Measurements from ENCODE around the gene BRD1.

DNA sequence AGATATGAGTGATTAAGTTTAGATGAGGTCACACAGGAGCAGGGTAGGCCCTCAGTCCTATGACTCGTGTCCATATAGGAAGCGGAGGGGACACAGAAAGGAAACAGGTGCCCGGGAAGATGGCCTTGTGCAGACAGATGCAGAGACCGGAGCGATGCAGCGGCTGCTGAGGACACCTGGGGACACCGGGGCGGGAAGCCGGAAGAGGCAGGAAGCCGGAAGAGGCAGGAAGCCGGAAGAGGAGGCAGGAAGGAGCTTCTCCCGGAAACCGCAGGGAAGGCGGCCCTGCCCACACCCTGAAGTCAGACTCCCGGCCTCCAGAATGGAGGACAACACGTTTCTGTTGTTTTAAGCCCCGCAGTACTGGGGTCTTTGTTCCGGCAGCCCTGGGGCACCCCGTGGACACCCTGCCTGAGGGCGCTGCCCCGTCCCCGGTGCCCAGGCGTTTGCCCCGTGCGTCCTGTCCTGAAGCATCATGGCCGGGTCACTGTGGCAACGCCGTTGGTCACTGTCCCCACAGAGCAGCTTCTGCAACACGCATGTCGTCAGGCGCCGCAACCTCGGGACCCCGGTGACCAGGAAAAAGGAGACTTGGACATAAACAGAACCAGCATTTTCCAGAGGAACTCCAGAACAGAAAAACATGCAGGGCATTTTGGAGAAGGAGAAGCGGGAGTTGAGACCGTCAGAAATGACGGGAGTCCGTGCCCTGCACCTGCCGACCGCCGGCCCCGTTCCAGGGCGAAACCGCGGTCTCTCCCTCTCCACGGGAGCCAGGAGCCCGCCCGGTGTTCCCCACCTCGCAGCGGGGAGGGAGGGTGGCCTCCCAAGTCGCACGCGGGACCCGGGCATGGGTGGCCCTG is 103.4 kb downstream of the BRD1 start:
- TF ChIP-seq ZNF384 (IDR thresholded peaks at IDR 0.05) (no peak), FOXK2 (IDR thresholded peaks at IDR 0.05) (no peak), ARNT (IDR thresholded peaks at IDR 0.05) (no peak), FOXM1 (IDR thresholded peaks at IDR 0.05; ENCODE audit: borderline replicate concordance) (no peak), SP1 (IDR thresholded peaks at IDR 0.05) (no peak), TARDBP (IDR thresholded peaks at IDR 0.05) (no peak)
